ENCODE measurements around the gene PAPLN. TPM values are rescaled to one million over a fixed set of nuclear protein-coding genes. Genes with fewer than 3 reads are reported as not detected.

The PAPLN gene
- total RNA-seq, 1 donor from 2014 or later = 20.2 TPM

- no peaks in the 10 kb centered on the region for H3K4me1 ChIP-seq
- ATAC-seq = no peak
- DNase-seq = no peak
- no peak overlapping the region for H3K27ac ChIP-seq
- TF ChIP-seq CTCF (IDR thresholded peaks at IDR 0.05) = no peak
- H3K27me3 ChIP-seq = no peaks in the 10 kb centered on the region
- intact Hi-C loops (cut with DNase I) = no loop called here
- no peak overlapping the region for H3K4me3 ChIP-seq
- H3K36me3 ChIP-seq = no peaks in the 10 kb centered on the region
- no peaks in the 10 kb centered on the region for H3K9me3 ChIP-seq
Measured at GRCh38 chr14:73254247-73255004, 17.1 kb downstream of the PAPLN start.

GRCh38 chr14:73255005-73255400, 17.7 kb downstream of the PAPLN start:
- H3K27me3 ChIP-seq = no peaks in the 10 kb centered on the region
- H3K4me3 ChIP-seq = no peak overlapping the region
- ATAC-seq (no peak), DNase-seq (no peak)
- H3K4me1 ChIP-seq = no peaks in the 10 kb centered on the region
- H3K9me3 ChIP-seq = no peaks in the 10 kb centered on the region
- no peak for TF ChIP-seq CTCF (IDR thresholded peaks at IDR 0.05)
- no peaks in the 10 kb centered on the region for H3K36me3 ChIP-seq
- intact Hi-C loops (cut with DNase I) = no loop called here
- no peak overlapping the region for H3K27ac ChIP-seq

GRCh38 chr14:73255693-73256225, 18.5 kb downstream of the PAPLN start:
- Histone ChIP-seq H3K27me3 (no peaks in the 10 kb centered on the region), H3K27ac (no peak overlapping the region), H3K4me1 (no peaks in the 10 kb centered on the region), H3K9me3 (no peaks in the 10 kb centered on the region), H3K4me3 (no peak overlapping the region), H3K36me3 (no peaks in the 10 kb centered on the region)
- no peak for ATAC-seq
- no peak for DNase-seq
- intact Hi-C loops (cut with DNase I) = no loop called here
- TF ChIP-seq CTCF (IDR thresholded peaks at IDR 0.05) = no peak

- Histone ChIP-seq H3K4me1 (no peaks in the 10 kb centered on the region), H3K36me3 (no peaks in the 10 kb centered on the region), H3K9me3 (no peaks in the 10 kb centered on the region), H3K27ac (no peak overlapping the region), H3K27me3 (no peaks in the 10 kb centered on the region), H3K4me3 (no peak overlapping the region)
- DNase-seq (no peak), ATAC-seq (no peak)
- intact Hi-C loops (cut with DNase I) = no loop called here
- no peak for TF ChIP-seq CTCF (IDR thresholded peaks at IDR 0.05)
Measured at GRCh38 chr14:73258076-73258475, 20.8 kb downstream of the PAPLN start.

GRCh38 chr14:73258845-73259611, 21.7 kb downstream of the PAPLN start:
- intact Hi-C loops (cut with DNase I) = no loop called here
- Histone ChIP-seq H3K36me3 (no peaks in the 10 kb centered on the region), H3K4me3 (no peak overlapping the region), H3K9me3 (no peaks in the 10 kb centered on the region), H3K27me3 (no peaks in the 10 kb centered on the region), H3K27ac (no peak overlapping the region), H3K4me1 (no peaks in the 10 kb centered on the region)
- TF ChIP-seq CTCF (IDR thresholded peaks at IDR 0.05) = no peak
- ATAC-seq = no peak
- DNase-seq = no peak
